ENCODE data around the gene PLG. TPM values are rescaled to one million over a fixed set of nuclear protein-coding genes. Genes with fewer than 3 reads are reported as not detected.
"Not testable (repeated sequence)": the region's sequence is repeated elsewhere in the genome, so short reads cannot be mapped to it uniquely, and the experiment has no call there.

The PLG gene
- total RNA-seq, 1 experiment from 2014 or later, result 0.57 TPM

DNA sequence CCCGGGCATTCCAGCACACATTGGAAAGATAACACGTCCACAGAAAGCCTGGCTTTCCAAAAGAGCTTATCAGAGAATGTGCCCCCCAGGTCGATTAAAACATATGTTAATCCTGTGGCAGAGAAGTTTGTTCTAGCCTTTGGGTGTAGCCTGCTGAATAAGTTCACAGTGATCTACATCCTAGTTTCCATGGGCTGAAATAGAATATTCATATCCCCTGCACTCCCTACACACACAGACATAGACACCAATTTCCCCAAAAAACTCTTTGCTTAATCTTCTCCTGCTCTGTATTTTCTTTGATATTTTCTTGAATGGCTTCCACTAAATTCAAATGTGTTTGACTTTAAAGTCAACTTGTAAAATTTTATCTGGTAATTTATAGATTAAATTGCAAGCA lies 39.6 kb upstream of the PLG start:
- ATAC-seq, result no peak
- Histone ChIP-seq H3K36me3 (ENCODE audit: control insufficient read depth, insufficient read depth, low read length) (no peaks in the 10 kb centered on the region), H3K4me3 (ENCODE audit: low read depth in 2 of 2, low read length in 2 of 2) (no peak overlapping the region), H3K9me3 (ENCODE audit: control insufficient read depth, insufficient read depth, low read depth, low read length) (no peaks in the 10 kb centered on the region), H3K27ac (ENCODE audit: low read length) (no peak overlapping the region), H3K4me1 (ENCODE audit: control insufficient read depth, insufficient read depth, low read length) (no peaks in the 10 kb centered on the region), H3K27me3 (ENCODE audit: control insufficient read depth, insufficient read depth, low read length) (no peaks in the 10 kb centered on the region; the same call in 1 of the 2 replicates)
- CTCF ChIA-PET, result no interaction called here
- POLR2A ChIA-PET, result no interaction called here
- TF ChIP-seq SIN3A (IDR thresholded peaks at IDR 0.05; ENCODE audit: borderline replicate concordance, insufficient read depth, low read depth, low read length) (no peak), REST (IDR thresholded peaks at IDR 0.05; ENCODE audit: insufficient read depth in 1 of 2, low read depth in 2 of 2, low read length in 1 of 2) (no peak), TCF7L2 (IDR thresholded peaks at IDR 0.05; ENCODE audit: low read depth, low read length) (no peak), CTCF (IDR thresholded peaks at IDR 0.05) (no peak), POLR2AphosphoS5 (IDR thresholded peaks at IDR 0.05; ENCODE audit: low read depth, low read length) (no peak)
- no TSS peak for BruUV-seq (replicated peaks)
- in situ Hi-C loops (cut with HindIII; ENCODE audit: low pct_unique_long_range_greater_than_20kb, low sequenced_read_pairs), result no loop called here
- DNase-seq (ENCODE audit: low read depth, low spot score), result no peak
- intact Hi-C loops (cut with micrococcal nuclease; ENCODE audit: unreplicated experiment), result no loop called here

- intact Hi-C loops (cut with micrococcal nuclease; ENCODE audit: unreplicated experiment) (no loop called here), in situ Hi-C loops (cut with HindIII; ENCODE audit: low pct_unique_long_range_greater_than_20kb, low sequenced_read_pairs) (no loop called here)
- Histone ChIP-seq H3K27me3 (ENCODE audit: control insufficient read depth, insufficient read depth, low read length) (no peaks in the 10 kb centered on the region; the same call in 1 of the 2 replicates), H3K4me3 (ENCODE audit: low read depth in 2 of 2, low read length in 2 of 2) (no peak overlapping the region), H3K9me3 (ENCODE audit: control insufficient read depth, insufficient read depth, low read depth, low read length) (no peaks in the 10 kb centered on the region), H3K36me3 (ENCODE audit: control insufficient read depth, insufficient read depth, low read length) (no peaks in the 10 kb centered on the region), H3K4me1 (ENCODE audit: control insufficient read depth, insufficient read depth, low read length) (no peaks in the 10 kb centered on the region), H3K27ac (ENCODE audit: low read length) (no peak overlapping the region)
- ChIA-PET POLR2A (no interaction called here), CTCF (no interaction called here)
- no peak for DNase-seq (ENCODE audit: low read depth, low spot score)
- no TSS peak for BruUV-seq (replicated peaks)
- TF ChIP-seq SIN3A (IDR thresholded peaks at IDR 0.05; ENCODE audit: borderline replicate concordance, insufficient read depth, low read depth, low read length), result no peak
- TF ChIP-seq POLR2AphosphoS5 (IDR thresholded peaks at IDR 0.05; ENCODE audit: low read depth, low read length), result no peak
- TF ChIP-seq CTCF (IDR thresholded peaks at IDR 0.05), result no peak
- TF ChIP-seq TCF7L2 (IDR thresholded peaks at IDR 0.05; ENCODE audit: low read depth, low read length), result no peak
- no peak for TF ChIP-seq REST (IDR thresholded peaks at IDR 0.05; ENCODE audit: insufficient read depth in 1 of 2, low read depth in 2 of 2, low read length in 1 of 2)
- no peak for ATAC-seq
These were observed 39.2 kb upstream of the PLG start for GRCh38 chr6:160662842-160663241.

GRCh38 chr6:160664198-160664597 lies 37.8 kb upstream of the PLG start, which contains the start of gene LPA:
Gene LPA, minus strand, starts transcription at chr6:160664275. Its CDS starts 61 bp downstream, at chr6:160664214.
- BruUV-seq (replicated peaks); in situ Hi-C loops (cut with HindIII; ENCODE audit: low pct_unique_long_range_greater_than_20kb, low sequenced_read_pairs); ATAC-seq; H3K27ac ChIP-seq (ENCODE audit: low read length); H3K4me1 ChIP-seq (ENCODE audit: control insufficient read depth, insufficient read depth, low read length); H3K9me3 ChIP-seq (ENCODE audit: control insufficient read depth, insufficient read depth, low read depth, low read length); intact Hi-C loops (cut with micrococcal nuclease; ENCODE audit: unreplicated experiment); H3K36me3 ChIP-seq (ENCODE audit: control insufficient read depth, insufficient read depth, low read length); H3K4me3 ChIP-seq (ENCODE audit: low read depth in 2 of 2, low read length in 2 of 2); H3K27me3 ChIP-seq (ENCODE audit: control insufficient read depth, insufficient read depth, low read length); DNase-seq (ENCODE audit: low read depth, low spot score); POLR2A ChIA-PET: not testable (repeated sequence)
- CTCF ChIA-PET, result interaction anchor here (0.9 kb wide), 1 partner anchor 144 kb away, joined by 5 read pairs; no protein-coding TSS in a partner anchor

All from Panc1 (cell line).